SK-N-DZ (cell line): Measurements from ENCODE around the gene CUTA.

Experiments
- DNase-seq: peaks from one replicate; pipeline ENCODE4 v3.0.0-alpha.2; 2015; ENCODE audit warnings: low spot score

CUTA gene

GRCh38 chr6:33424855-33425667, 7.2 kb upstream of the CUTA start:
- no peak for DNase-seq

- DNase-seq, result no peak
Observed at GRCh38 chr6:33423777-33424176, 5.9 kb upstream of the CUTA start.

GRCh38 chr6:33421344-33421643, 3.4 kb upstream of the CUTA start:
- DNase-seq, result no peak

- peak; percentile 60 for DNase-seq
Observed at GRCh38 chr6:33420491-33421343, 2.8 kb upstream of the CUTA start.

- DNase-seq, result peak; percentile 73
Observed at GRCh38 chr6:33419580-33420490, 1.9 kb upstream of the CUTA start, which contains the start of gene SYNGAP1. Gene SYNGAP1 (plus strand): TSS chr6:33420065. CDS start chr6:33420265, 200 bp downstream.

- no peak for DNase-seq
Observed at GRCh38 chr6:33418690-33419291, 884 bp upstream of the CUTA start.

- no peak for DNase-seq
Observed at GRCh38 chr6:33417128-33417902, 592 bp downstream of the CUTA start.

GRCh38 chr6:33416386-33417127, 1.4 kb downstream of the CUTA start:
- no peak for DNase-seq

- DNase-seq, result no peak
Observed at GRCh38 chr6:33415831-33416230, 2.1 kb downstream of the CUTA start.

- no peak for DNase-seq
Observed at GRCh38 chr6:33414592-33415271, 3.2 kb downstream of the CUTA start.

GRCh38 chr6:33413241-33414120, 4.4 kb downstream of the CUTA start:
- DNase-seq, result no peak

GRCh38 chr6:33412140-33413009, 5.5 kb downstream of the CUTA start:
- no peak for DNase-seq

- no peak for DNase-seq
Observed at GRCh38 chr6:33411632-33412005, 6.3 kb downstream of the CUTA start.

GRCh38 chr6:33410711-33411631, 6.9 kb downstream of the CUTA start, which contains the start of gene PHF1:
Gene PHF1 (plus strand): TSS chr6:33411014. CDS start chr6:33412264, 1,250 bp downstream.
- DNase-seq, result peak; percentile 45

- peak; percentile 96 for DNase-seq
Observed at GRCh38 chr6:33410050-33410710, 7.7 kb downstream of the CUTA start.
